NCI-H524 treated with DMSO at 0.1 percent for 48 hours (cell line): ENCODE results near the gene DNAI4.

Experiments used
- DNase-seq: peaks from one replicate; lab custom pipeline; 2025; lab: John Stamatoyannopoulos, UW

DNAI4 gene

GRCh38 chr1:66767626-66768025 is 157.0 kb downstream of the DNAI4 start:
- DNase-seq = no peak

- DNase-seq = no peak
Observed at GRCh38 chr1:66764994-66765578, 159.6 kb downstream of the DNAI4 start.
